ENCODE measurements around the gene RBM22. TPM values are rescaled to one million over a fixed set of nuclear protein-coding genes. Genes with fewer than 3 reads are reported as not detected.

Gene RBM22
- total and polyA plus RNA-seq, 10 of the 15 experiments (the other 5 are each of a cell fraction or from before 2014, with no cell fraction given), result 26.3 to 66.4 (median 43.0) TPM

DNA sequence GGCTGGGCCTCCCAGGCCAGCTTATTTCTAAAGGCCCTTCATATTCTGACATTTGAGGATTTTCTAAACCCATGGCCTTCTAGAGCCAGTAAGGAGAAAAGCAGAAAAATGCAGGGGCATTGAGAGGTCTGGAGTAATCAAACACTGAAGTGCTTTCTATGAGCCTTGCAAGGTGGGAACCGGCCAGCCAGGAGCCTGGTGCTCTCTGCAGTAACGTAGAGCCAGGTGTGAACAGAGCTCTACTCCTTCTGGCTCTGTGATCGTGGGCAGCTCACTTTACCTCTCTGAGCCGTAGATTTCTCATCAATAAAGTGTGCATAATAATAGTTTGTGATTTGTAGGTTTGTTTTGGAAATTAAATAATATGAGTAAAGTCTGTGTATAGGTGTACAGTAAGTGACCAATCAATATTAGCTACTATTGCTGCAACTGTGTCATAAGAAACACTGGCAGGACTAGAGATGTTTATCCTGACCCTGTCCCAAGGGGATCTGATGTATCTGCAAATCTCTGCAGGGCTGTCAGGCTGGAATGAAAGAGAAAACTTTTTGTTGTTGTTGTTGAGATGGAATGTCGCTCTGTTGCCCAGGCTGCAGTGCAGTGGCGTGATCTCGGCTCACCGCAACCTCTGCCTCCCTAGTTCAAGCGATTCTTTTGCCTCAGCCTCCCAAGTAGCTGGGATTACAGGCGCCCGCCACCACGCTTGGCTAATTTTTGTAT is 57.7 kb downstream of the RBM22 start:
- no peak overlapping the region for H2AFZ ChIP-seq (ENCODE audit: control insufficient read depth, low read depth, low read length)
- H3K27me3 ChIP-seq (replicated peaks in 1 of 2; ENCODE audit: control insufficient read depth in 2 of 2, insufficient read depth in 2 of 2, low read length in 1 of 2), result no peaks in the 10 kb centered on the region
- H3K9me3 ChIP-seq (replicated peaks; ENCODE audit: control insufficient read depth, insufficient read depth, low read length), result no peaks in the 10 kb centered on the region
- intact Hi-C loops (cut with micrococcal nuclease; ENCODE audit: unreplicated experiment) (no loop called here), in situ Hi-C loops (cut with MboI) (no loop called here)
- ChIA-PET RAD21 (ENCODE audit: unreplicated experiment) (interaction anchor here (1.9 kb wide), 1 partner anchor 17 kb away, joined by 9 read pairs; no protein-coding TSS in a partner anchor), SMC1A (ENCODE audit: uncharacterized antibody, unreplicated experiment) (interaction anchor here (0.6 to 2.1 kb wide), 6 partner anchors 10 to 99 kb away, joined by 3 to 4 read pairs (median 3); no protein-coding TSS in a partner anchor), CTCF (interaction anchor here (0.6 to 1.4 kb wide), 7 partner anchors 10 to 1377 kb away, joined by 3 to 5 read pairs (median 3); partner anchors contain the start of gene MYOZ3), POLR2A (interaction anchor here (0.9 kb wide), 1 partner anchor 63 kb away, joined by 3 read pairs; no protein-coding TSS in a partner anchor)
- ATAC-seq, result no peak
- no peak overlapping the region for H3K9ac ChIP-seq (ENCODE audit: control insufficient read depth, insufficient read depth, low read length)
- no peaks in the 10 kb centered on the region for H4K20me1 ChIP-seq (ENCODE audit: control insufficient read depth, insufficient read depth)
- H3K4me1 ChIP-seq (ENCODE audit: control insufficient read depth, insufficient read depth, low read length), result no peaks in the 10 kb centered on the region
- H3K4me2 ChIP-seq (ENCODE audit: control insufficient read depth, insufficient read depth), result no peak overlapping the region
- DNase-seq (ENCODE audit: low read depth, low spot score), result no peak
- H3K79me2 ChIP-seq (ENCODE audit: control insufficient read depth, insufficient read depth, low read length), result no peaks in the 10 kb centered on the region
- H3K27ac ChIP-seq (ENCODE audit: control insufficient read depth, insufficient read depth), result no peak overlapping the region
- BruUV-seq (replicated peaks), result no TSS peak
- WGBS (ENCODE audit: insufficient coverage, insufficient replicate concordance, low lambda C conversion rate, missing lambda C conversion rate), result 54% methylated on average over 12 of the region's 12 CpGs
- no peak for FAIRE-seq
- no peaks in the 10 kb centered on the region for H3K36me3 ChIP-seq (ENCODE audit: control insufficient read depth in 2 of 2, insufficient read depth in 2 of 2, low read length in 1 of 2)
- no peak overlapping the region for H3K4me3 ChIP-seq
- TF ChIP-seq ZSCAN29 (IDR thresholded peaks at IDR 0.05) (no peak), RUNX3 (IDR thresholded peaks at IDR 0.05; ENCODE audit: low read length) (no peak), IRF4 (IDR thresholded peaks at IDR 0.05; ENCODE audit: low read depth, low read length) (no peak), CHD2 (IDR thresholded peaks at IDR 0.05; ENCODE audit: borderline replicate concordance, low read depth, low read length) (no peak), RFX5 (IDR thresholded peaks at IDR 0.05; ENCODE audit: low read depth, low read length) (no peak), KDM1A (IDR thresholded peaks at IDR 0.05; ENCODE audit: borderline replicate concordance) (no peak), JUND (IDR thresholded peaks at IDR 0.05; ENCODE audit: low read depth, low read length) (no peak), NRF1 (conservative IDR thresholded peaks at IDR 0.05; ENCODE audit: low read depth, low read length) (no peak), TCF12 (IDR thresholded peaks at IDR 0.05; ENCODE audit: low read depth, low read length) (no peak), RELA (IDR thresholded peaks at IDR 0.05; ENCODE audit: borderline replicate concordance, partially characterized antibody) (no peak), SP1 (IDR thresholded peaks at IDR 0.05; ENCODE audit: low read depth, low read length) (no peak), SPI1 (IDR thresholded peaks at IDR 0.05; ENCODE audit: borderline replicate concordance, insufficient read depth, low read depth, low read length) (no peak), SUPT20H (IDR thresholded peaks at IDR 0.05; ENCODE audit: borderline replicate concordance, control insufficient read depth, low read depth, low read length) (no peak), CHD1 (IDR thresholded peaks at IDR 0.05; ENCODE audit: low read depth, low read length) (no peak)
- TF ChIP-seq, protein P1, sequence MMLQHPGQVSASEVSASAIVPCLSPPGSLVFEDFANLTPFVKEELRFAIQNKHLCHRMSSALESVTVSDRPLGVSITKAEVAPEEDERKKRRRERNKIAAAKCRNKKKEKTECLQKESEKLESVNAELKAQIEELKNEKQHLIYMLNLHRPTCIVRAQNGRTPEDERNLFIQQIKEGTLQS (IDR thresholded peaks at IDR 0.05; ENCODE audit: borderline replicate concordance, extremely low read depth, low read depth, low read length), result no peak
- TF ChIP-seq, protein P2, sequence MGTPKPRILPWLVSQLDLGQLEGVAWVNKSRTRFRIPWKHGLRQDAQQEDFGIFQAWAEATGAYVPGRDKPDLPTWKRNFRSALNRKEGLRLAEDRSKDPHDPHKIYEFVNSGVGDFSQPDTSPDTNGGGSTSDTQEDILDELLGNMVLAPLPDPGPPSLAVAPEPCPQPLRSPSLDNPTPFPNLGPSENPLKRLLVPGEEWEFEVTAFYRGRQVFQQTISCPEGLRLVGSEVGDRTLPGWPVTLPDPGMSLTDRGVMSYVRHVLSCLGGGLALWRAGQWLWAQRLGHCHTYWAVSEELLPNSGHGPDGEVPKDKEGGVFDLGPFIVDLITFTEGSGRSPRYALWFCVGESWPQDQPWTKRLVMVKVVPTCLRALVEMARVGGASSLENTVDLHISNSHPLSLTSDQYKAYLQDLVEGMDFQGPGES (IDR thresholded peaks at IDR 0.05), result no peak
- TF ChIP-seq, protein P3, sequence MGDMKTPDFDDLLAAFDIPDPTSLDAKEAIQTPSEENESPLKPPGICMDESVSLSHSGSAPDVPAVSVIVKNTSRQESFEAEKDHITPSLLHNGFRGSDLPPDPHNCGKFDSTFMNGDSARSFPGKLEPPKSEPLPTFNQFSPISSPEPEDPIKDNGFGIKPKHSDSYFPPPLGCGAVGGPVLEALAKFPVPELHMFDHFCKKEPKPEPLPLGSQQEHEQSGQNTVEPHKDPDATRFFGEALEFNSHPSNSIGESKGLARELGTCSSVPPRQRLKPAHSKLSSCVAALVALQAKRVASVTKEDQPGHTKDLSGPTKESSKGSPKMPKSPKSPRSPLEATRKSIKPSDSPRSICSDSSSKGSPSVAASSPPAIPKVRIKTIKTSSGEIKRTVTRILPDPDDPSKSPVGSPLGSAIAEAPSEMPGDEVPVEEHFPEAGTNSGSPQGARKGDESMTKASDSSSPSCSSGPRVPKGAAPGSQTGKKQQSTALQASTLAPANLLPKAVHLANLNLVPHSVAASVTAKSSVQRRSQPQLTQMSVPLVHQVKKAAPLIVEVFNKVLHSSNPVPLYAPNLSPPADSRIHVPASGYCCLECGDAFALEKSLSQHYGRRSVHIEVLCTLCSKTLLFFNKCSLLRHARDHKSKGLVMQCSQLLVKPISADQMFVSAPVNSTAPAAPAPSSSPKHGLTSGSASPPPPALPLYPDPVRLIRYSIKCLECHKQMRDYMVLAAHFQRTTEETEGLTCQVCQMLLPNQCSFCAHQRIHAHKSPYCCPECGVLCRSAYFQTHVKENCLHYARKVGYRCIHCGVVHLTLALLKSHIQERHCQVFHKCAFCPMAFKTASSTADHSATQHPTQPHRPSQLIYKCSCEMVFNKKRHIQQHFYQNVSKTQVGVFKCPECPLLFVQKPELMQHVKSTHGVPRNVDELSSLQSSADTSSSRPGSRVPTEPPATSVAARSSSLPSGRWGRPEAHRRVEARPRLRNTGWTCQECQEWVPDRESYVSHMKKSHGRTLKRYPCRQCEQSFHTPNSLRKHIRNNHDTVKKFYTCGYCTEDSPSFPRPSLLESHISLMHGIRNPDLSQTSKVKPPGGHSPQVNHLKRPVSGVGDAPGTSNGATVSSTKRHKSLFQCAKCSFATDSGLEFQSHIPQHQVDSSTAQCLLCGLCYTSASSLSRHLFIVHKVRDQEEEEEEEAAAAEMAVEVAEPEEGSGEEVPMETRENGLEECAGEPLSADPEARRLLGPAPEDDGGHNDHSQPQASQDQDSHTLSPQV (IDR thresholded peaks at IDR 0.05), result no peak
